H1 (cell line): ENCODE measurements around the gene RAB36. TPM values are rescaled to one million over a fixed set of nuclear protein-coding genes. Genes with fewer than 3 reads are reported as not detected.

Experiments
- ASH2L ChIP-seq: fragments of 200-600, 300-600 bp; sonication (generic); IDR thresholded peaks from one replicate; pipeline ENCODE4 v1.7.1; 2017; ENCODE audit warnings: low read length
- CREB1 ChIP-seq: IDR thresholded peaks from 2 replicates; pipeline ENCODE4 v1.6.1; 2012; ENCODE audit warnings: inconsistent platforms
- JUN ChIP-seq: IDR thresholded peaks from 2 replicates; pipeline ENCODE4 v1.6.1; 2011; ENCODE audit warnings: low read depth, mild to moderate bottlenecking, improper control_type of control experiment, low read length
- KDM4A ChIP-seq: IDR thresholded peaks from one replicate; pipeline ENCODE4 v1.7.1; 2012; ENCODE audit warnings: low read depth, mild to moderate bottlenecking, moderate library complexity, low read length, inconsistent platforms; ENCODE audit not compliant: severe bottlenecking
- MAX ChIP-seq: IDR thresholded peaks from 2 replicates; pipeline ENCODE4 v1.6.1; 2012; ENCODE audit warnings: inconsistent platforms
- POLR2AphosphoS5 ChIP-seq: IDR thresholded peaks from 2 replicates; pipeline ENCODE4 v1.6.1; 2011; ENCODE audit warnings: low read depth, low read length
- POU5F1 ChIP-seq: IDR thresholded peaks from 2 replicates; pipeline ENCODE4 v1.6.1; 2011; ENCODE audit warnings: low read depth, mild to moderate bottlenecking, low read length, moderate library complexity
- RBBP5 ChIP-seq: IDR thresholded peaks from 2 replicates; pipeline ENCODE4 v1.7.1; 2012; ENCODE audit warnings: low read depth, mild to moderate bottlenecking, inconsistent platforms, low read length, moderate library complexity, borderline replicate concordance
- RXRA ChIP-seq: IDR thresholded peaks from 2 replicates; pipeline ENCODE4 v1.6.1; 2011; ENCODE audit warnings: low read depth, mild to moderate bottlenecking, low read length, moderate library complexity; ENCODE audit not compliant: insufficient read depth
- SIN3A ChIP-seq, 2 experiments: IDR thresholded peaks in 1 of 2; conservative IDR thresholded peaks in 1 of 2; 2 replicates each; pipeline ENCODE4 v1.6.1; 2011 to 2012; ENCODE audit warnings: low read length in 2 of 2, improper control_type of control experiment in 1 of 2, low read depth in 1 of 2, mild to moderate bottlenecking in 1 of 2
- ZNF274 ChIP-seq: IDR thresholded peaks from 2 replicates; pipeline ENCODE4 v1.7.0; 2012; ENCODE audit warnings: low read length, borderline replicate concordance; ENCODE audit errors: extremely low read depth
- polyA plus RNA-seq, 7 experiments: library from polyadenylated mRNA; depleted of rRNA in 3 of 7; stranded (reverse) in 5 of 7; unstranded in 2 of 7; fragments of >200 nt in 5 of 7; fragments of 200-250 nt in 2 of 7; gene quantifications; 1 replicate in 5 of 7; 2 replicates in 1 of 7; 4 replicates in 1 of 7; pipeline versions ENCODE4 v1.2.1 to v1.2.3, GENCODE V29; 2011 to 2013; ENCODE audit warnings: missing spikeins in 2 of 7, mixed read lengths in 2 of 7
- total RNA-seq: library from RNA; stranded (reverse); fragmentation: NEBNext Ultra II Directional; extraction: Animal tissue kit (Norgen Biotek cat#: 25700); gene quantifications from 2 replicates; pipeline ENCODE4 v1.2.1, GENCODE V29; 2021

Gene RAB36
- total and polyA plus RNA-seq, 2 of the 8 experiments (the other 6 are each of a cell fraction or from before 2014, with no cell fraction given): 1.0 to 1.5 TPM

- TF ChIP-seq MAX: peak; percentile 73
- TF ChIP-seq JUN: no peak
- TF ChIP-seq KDM4A: peak; percentile 52
- 0 out of 2 replicates have a peak, but pooled peaks have one; percentile 46 for TF ChIP-seq RBBP5
- TF ChIP-seq ZNF274: no peak
- peak in 1 of 2 experiments; percentile 92; a peak in 2 of 4 replicates for TF ChIP-seq SIN3A (conservative IDR thresholded peaks at IDR 0.05 in 1 of 2, IDR thresholded peaks at IDR 0.05 in 1 of 2; ENCODE audit: low read depth in 1 of 2, low read length in 2 of 2)
- TF ChIP-seq POLR2AphosphoS5: no peak
- no peak for TF ChIP-seq RXRA
- TF ChIP-seq CREB1: 0 out of 2 replicates have a peak, but pooled peaks have one; percentile 17
- peak; percentile 20 for TF ChIP-seq ASH2L
- no peak for TF ChIP-seq POU5F1
Observed at GRCh38 chr22:23144932-23145877, at the start of gene RAB36 (continued).
